ENCODE results near the gene ZNF385D. TPM values are rescaled to one million over a fixed set of nuclear protein-coding genes. Genes with fewer than 3 reads are reported as not detected.

Gene ZNF385D
- total and polyA plus RNA-seq, 4 donors, result 0.08 to 0.50 (median 0.09) TPM

DNA sequence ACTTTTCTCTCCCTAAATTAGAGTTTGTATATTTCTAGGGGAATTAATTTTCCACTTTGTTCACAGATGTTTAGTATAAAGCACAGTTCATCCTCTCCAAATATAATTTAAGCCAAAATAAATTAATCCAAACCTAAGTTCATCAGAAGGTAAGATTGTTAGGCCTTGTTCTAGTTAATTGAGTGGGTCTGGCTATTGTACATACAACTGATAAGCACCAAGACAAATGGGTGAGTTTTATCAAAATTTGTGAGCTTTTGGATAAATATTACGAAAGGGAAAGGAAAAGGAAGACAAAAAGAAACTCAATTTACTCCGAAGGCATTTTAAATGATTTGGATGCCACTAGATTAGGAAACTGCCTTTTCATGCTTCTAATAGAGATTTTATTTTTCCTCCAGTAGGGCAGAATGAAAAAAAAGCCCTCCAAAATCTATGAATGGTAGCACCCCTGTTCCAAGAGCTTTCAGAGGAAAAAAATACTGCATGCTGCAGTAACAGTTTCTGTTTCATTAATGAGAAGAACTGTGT lies 304.0 kb downstream of the ZNF385D start:
- WGBS, result 66% methylated on average over 2 of the region's 2 CpGs

DNA sequence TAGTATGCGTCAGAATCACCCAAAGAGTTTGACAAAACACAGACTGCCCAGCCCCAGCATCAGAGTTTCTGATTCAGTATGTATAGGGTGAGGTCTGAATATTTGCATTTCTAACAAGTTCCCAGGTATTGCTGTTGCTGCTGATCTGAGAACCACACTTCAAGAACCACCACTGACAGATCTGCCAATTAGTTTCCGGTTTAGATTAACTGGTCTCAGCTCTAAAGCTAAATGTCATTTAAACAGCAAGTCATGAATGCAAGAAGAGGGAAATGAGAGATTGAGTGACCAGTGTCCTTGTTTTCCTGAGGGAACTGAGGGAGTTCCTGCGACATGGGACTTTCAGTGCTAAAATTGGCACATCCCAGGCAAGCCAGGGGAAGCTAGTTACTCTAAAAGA lies 305.0 kb downstream of the ZNF385D start:
- DNase-seq (ENCODE audit: low spot score), result no peak
- Histone ChIP-seq H3K27ac (ENCODE audit: low read depth in 1 of 2, low read length in 2 of 2) (no peak overlapping the region), H3K27me3 (ENCODE audit: control insufficient read depth in 4 of 4, insufficient read depth in 4 of 4, low read length in 3 of 4) (no peaks in the 10 kb centered on the region), H3K4me3 (ENCODE audit: low read depth in 1 of 3, low read length in 3 of 3) (no peak overlapping the region), H3K36me3 (ENCODE audit: control insufficient read depth in 4 of 4, insufficient read depth in 3 of 4, low read depth in 1 of 4, low read length in 3 of 4) (no peaks in the 10 kb centered on the region), H3K9me3 (ENCODE audit: control insufficient read depth in 4 of 4, low read length in 3 of 4) (no peaks in the 10 kb centered on the region), H3K4me1 (ENCODE audit: control insufficient read depth in 4 of 4, insufficient read depth in 4 of 4, low read length in 3 of 4) (no peaks in the 10 kb centered on the region), H3K9ac (ENCODE audit: low read depth in 1 of 2, low read length in 2 of 2) (no peak overlapping the region)
- WGBS, result 60% methylated on average over 3 of the region's 3 CpGs
- TF ChIP-seq HNF4A (conservative IDR thresholded peaks at IDR 0.05) (no peak), GABPA (IDR thresholded peaks at IDR 0.05 in 1 of 2, conservative IDR thresholded peaks at IDR 0.05 in 1 of 2) (no peak), FOXA2 (IDR thresholded peaks at IDR 0.05) (no peak), NR2F2 (IDR thresholded peaks at IDR 0.05) (no peak), JUND (IDR thresholded peaks at IDR 0.05) (no peak), TAF1 (conservative IDR thresholded peaks at IDR 0.05) (no peak), YY1 (IDR thresholded peaks at IDR 0.05) (no peak), RAD21 (IDR thresholded peaks at IDR 0.05) (no peak), RXRA (IDR thresholded peaks at IDR 0.05) (no peak), EGR1 (IDR thresholded peaks at IDR 0.05; ENCODE audit: low read depth in 2 of 2) (no peak)
- TF ChIP-seq, protein P1, sequence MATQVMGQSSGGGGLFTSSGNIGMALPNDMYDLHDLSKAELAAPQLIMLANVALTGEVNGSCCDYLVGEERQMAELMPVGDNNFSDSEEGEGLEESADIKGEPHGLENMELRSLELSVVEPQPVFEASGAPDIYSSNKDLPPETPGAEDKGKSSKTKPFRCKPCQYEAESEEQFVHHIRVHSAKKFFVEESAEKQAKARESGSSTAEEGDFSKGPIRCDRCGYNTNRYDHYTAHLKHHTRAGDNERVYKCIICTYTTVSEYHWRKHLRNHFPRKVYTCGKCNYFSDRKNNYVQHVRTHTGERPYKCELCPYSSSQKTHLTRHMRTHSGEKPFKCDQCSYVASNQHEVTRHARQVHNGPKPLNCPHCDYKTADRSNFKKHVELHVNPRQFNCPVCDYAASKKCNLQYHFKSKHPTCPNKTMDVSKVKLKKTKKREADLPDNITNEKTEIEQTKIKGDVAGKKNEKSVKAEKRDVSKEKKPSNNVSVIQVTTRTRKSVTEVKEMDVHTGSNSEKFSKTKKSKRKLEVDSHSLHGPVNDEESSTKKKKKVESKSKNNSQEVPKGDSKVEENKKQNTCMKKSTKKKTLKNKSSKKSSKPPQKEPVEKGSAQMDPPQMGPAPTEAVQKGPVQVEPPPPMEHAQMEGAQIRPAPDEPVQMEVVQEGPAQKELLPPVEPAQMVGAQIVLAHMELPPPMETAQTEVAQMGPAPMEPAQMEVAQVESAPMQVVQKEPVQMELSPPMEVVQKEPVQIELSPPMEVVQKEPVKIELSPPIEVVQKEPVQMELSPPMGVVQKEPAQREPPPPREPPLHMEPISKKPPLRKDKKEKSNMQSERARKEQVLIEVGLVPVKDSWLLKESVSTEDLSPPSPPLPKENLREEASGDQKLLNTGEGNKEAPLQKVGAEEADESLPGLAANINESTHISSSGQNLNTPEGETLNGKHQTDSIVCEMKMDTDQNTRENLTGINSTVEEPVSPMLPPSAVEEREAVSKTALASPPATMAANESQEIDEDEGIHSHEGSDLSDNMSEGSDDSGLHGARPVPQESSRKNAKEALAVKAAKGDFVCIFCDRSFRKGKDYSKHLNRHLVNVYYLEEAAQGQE (IDR thresholded peaks at IDR 0.05), result no peak
- TF ChIP-seq, protein P2, sequence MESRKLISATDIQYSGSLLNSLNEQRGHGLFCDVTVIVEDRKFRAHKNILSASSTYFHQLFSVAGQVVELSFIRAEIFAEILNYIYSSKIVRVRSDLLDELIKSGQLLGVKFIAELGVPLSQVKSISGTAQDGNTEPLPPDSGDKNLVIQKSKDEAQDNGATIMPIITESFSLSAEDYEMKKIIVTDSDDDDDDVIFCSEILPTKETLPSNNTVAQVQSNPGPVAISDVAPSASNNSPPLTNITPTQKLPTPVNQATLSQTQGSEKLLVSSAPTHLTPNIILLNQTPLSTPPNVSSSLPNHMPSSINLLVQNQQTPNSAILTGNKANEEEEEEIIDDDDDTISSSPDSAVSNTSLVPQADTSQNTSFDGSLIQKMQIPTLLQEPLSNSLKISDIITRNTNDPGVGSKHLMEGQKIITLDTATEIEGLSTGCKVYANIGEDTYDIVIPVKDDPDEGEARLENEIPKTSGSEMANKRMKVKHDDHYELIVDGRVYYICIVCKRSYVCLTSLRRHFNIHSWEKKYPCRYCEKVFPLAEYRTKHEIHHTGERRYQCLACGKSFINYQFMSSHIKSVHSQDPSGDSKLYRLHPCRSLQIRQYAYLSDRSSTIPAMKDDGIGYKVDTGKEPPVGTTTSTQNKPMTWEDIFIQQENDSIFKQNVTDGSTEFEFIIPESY (IDR thresholded peaks at IDR 0.05), result no peak
- TF ChIP-seq, protein P3, sequence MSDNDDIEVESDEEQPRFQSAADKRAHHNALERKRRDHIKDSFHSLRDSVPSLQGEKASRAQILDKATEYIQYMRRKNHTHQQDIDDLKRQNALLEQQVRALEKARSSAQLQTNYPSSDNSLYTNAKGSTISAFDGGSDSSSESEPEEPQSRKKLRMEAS (IDR thresholded peaks at IDR 0.05), result no peak
- TF ChIP-seq, protein P4, sequence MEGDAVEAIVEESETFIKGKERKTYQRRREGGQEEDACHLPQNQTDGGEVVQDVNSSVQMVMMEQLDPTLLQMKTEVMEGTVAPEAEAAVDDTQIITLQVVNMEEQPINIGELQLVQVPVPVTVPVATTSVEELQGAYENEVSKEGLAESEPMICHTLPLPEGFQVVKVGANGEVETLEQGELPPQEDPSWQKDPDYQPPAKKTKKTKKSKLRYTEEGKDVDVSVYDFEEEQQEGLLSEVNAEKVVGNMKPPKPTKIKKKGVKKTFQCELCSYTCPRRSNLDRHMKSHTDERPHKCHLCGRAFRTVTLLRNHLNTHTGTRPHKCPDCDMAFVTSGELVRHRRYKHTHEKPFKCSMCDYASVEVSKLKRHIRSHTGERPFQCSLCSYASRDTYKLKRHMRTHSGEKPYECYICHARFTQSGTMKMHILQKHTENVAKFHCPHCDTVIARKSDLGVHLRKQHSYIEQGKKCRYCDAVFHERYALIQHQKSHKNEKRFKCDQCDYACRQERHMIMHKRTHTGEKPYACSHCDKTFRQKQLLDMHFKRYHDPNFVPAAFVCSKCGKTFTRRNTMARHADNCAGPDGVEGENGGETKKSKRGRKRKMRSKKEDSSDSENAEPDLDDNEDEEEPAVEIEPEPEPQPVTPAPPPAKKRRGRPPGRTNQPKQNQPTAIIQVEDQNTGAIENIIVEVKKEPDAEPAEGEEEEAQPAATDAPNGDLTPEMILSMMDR (IDR thresholded peaks at IDR 0.05; ENCODE audit: low read depth, low read length, missing input control), result no peak
- TF ChIP-seq, protein P5, sequence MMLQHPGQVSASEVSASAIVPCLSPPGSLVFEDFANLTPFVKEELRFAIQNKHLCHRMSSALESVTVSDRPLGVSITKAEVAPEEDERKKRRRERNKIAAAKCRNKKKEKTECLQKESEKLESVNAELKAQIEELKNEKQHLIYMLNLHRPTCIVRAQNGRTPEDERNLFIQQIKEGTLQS (IDR thresholded peaks at IDR 0.05), result no peak

More for the DNA sequence above, 304.0 kb downstream of the ZNF385D start:
- TF ChIP-seq, protein P3 (IDR thresholded peaks at IDR 0.05), result no peak
- TF ChIP-seq NR2F2 (IDR thresholded peaks at IDR 0.05) (no peak), GABPA (IDR thresholded peaks at IDR 0.05 in 1 of 2, conservative IDR thresholded peaks at IDR 0.05 in 1 of 2) (no peak), RAD21 (IDR thresholded peaks at IDR 0.05) (no peak), EGR1 (IDR thresholded peaks at IDR 0.05; ENCODE audit: low read depth in 2 of 2) (no peak), RXRA (IDR thresholded peaks at IDR 0.05) (no peak), JUND (IDR thresholded peaks at IDR 0.05) (no peak), SP1 (IDR thresholded peaks at IDR 0.05) (no peak), FOXA2 (IDR thresholded peaks at IDR 0.05) (no peak)
- TF ChIP-seq, protein P2 (IDR thresholded peaks at IDR 0.05), result no peak
- no peak for DNase-seq (ENCODE audit: low spot score)
- H3K4me1 ChIP-seq (ENCODE audit: control insufficient read depth in 4 of 4, insufficient read depth in 4 of 4, low read length in 3 of 4), result no peaks in the 10 kb centered on the region
- H3K9ac ChIP-seq (ENCODE audit: low read depth in 1 of 2, low read length in 2 of 2), result no peak overlapping the region
- no peaks in the 10 kb centered on the region for H3K9me3 ChIP-seq (ENCODE audit: control insufficient read depth in 4 of 4, low read length in 3 of 4)
- no peak overlapping the region for H3K27ac ChIP-seq (ENCODE audit: low read depth in 1 of 2, low read length in 2 of 2)
- H3K27me3 ChIP-seq (ENCODE audit: control insufficient read depth in 4 of 4, insufficient read depth in 4 of 4, low read length in 3 of 4), result no peaks in the 10 kb centered on the region
- H3K4me3 ChIP-seq (ENCODE audit: low read depth in 1 of 3, low read length in 3 of 3), result no peak overlapping the region
- no peaks in the 10 kb centered on the region for H3K36me3 ChIP-seq (ENCODE audit: control insufficient read depth in 4 of 4, insufficient read depth in 3 of 4, low read depth in 1 of 4, low read length in 3 of 4)

All from liver (tissue), 9 donors.